ENCODE measurements around the gene HSPG2.

DNA sequence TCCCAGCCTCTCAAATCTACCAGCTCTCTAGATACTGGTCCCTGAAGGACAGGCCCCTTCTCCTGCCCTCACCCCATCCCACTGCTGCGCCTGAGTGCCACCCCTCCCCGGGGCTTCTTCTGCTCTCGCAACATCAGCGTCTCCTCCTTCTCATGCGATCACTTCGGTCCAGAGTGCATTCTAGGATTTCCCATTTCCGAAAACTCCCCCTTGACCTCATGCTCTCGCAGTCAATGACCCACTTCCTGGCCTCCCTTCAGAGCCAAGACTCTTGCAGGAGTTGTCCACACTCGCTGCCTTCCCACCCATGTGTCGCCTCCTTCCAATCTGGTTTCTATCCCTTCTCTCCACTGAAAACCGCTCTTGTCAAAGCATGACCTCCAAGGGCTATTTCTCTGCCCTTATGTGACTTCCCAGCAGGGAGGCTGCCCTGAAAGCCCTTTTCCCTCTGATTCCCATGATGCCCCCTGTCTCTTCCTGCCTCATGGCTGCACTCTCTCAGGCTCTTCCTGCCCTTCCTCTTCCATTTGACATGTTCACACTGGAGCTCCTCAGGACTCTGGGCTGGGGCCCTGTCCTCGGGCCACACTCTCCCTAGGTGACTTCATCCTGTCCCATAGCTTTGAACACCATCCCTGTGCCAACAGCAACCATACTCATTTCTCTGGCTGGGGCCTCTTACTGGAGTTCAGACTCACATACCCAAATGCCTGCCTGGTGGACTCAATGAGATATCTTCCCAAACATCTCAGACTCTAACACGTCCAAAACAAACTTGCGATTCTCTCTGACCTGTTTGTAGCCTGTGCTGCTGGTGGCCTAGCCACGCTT, 79.1 kb downstream of the HSPG2 start:
- TF ChIP-seq, protein P1, sequence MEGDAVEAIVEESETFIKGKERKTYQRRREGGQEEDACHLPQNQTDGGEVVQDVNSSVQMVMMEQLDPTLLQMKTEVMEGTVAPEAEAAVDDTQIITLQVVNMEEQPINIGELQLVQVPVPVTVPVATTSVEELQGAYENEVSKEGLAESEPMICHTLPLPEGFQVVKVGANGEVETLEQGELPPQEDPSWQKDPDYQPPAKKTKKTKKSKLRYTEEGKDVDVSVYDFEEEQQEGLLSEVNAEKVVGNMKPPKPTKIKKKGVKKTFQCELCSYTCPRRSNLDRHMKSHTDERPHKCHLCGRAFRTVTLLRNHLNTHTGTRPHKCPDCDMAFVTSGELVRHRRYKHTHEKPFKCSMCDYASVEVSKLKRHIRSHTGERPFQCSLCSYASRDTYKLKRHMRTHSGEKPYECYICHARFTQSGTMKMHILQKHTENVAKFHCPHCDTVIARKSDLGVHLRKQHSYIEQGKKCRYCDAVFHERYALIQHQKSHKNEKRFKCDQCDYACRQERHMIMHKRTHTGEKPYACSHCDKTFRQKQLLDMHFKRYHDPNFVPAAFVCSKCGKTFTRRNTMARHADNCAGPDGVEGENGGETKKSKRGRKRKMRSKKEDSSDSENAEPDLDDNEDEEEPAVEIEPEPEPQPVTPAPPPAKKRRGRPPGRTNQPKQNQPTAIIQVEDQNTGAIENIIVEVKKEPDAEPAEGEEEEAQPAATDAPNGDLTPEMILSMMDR (IDR thresholded peaks at IDR 0.05), result no peak
- no peak for TF ChIP-seq POLR2A (IDR thresholded peaks at IDR 0.05)
